ENCODE data around the gene CDK3.

The CDK3 gene

GRCh38 chr17:76050538-76051467 is 50.1 kb downstream of the CDK3 start:
- TF ChIP-seq POLR2A (IDR thresholded peaks at IDR 0.05; ENCODE audit: extremely low read depth, insufficient read length) (no peak), MYC (IDR thresholded peaks at IDR 0.05; ENCODE audit: low read depth, low read length) (no peak), CTCF (IDR thresholded peaks at IDR 0.05; ENCODE audit: low read depth, low read length) (no peak)
- TF ChIP-seq, protein P1, sequence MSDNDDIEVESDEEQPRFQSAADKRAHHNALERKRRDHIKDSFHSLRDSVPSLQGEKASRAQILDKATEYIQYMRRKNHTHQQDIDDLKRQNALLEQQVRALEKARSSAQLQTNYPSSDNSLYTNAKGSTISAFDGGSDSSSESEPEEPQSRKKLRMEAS (IDR thresholded peaks at IDR 0.05; ENCODE audit: low read depth, low read length) = no peak
- DNase-seq (ENCODE audit: low read depth) = no peak

GRCh38 chr17:76051561-76051960 is 50.9 kb downstream of the CDK3 start:
- DNase-seq (ENCODE audit: low read depth) = no peak
- H3K4me3 ChIP-seq (ENCODE audit: low read depth, low read length) = no peak overlapping the region
- TF ChIP-seq MYC (IDR thresholded peaks at IDR 0.05; ENCODE audit: low read depth, low read length) (no peak), CTCF (IDR thresholded peaks at IDR 0.05; ENCODE audit: low read depth, low read length) (no peak), POLR2A (IDR thresholded peaks at IDR 0.05; ENCODE audit: extremely low read depth, insufficient read length) (no peak)

More at GRCh38 chr17:76050538-76051467, 50.1 kb downstream of the CDK3 start:
- no peak overlapping the region for H3K4me3 ChIP-seq (ENCODE audit: low read depth, low read length)

DNA sequence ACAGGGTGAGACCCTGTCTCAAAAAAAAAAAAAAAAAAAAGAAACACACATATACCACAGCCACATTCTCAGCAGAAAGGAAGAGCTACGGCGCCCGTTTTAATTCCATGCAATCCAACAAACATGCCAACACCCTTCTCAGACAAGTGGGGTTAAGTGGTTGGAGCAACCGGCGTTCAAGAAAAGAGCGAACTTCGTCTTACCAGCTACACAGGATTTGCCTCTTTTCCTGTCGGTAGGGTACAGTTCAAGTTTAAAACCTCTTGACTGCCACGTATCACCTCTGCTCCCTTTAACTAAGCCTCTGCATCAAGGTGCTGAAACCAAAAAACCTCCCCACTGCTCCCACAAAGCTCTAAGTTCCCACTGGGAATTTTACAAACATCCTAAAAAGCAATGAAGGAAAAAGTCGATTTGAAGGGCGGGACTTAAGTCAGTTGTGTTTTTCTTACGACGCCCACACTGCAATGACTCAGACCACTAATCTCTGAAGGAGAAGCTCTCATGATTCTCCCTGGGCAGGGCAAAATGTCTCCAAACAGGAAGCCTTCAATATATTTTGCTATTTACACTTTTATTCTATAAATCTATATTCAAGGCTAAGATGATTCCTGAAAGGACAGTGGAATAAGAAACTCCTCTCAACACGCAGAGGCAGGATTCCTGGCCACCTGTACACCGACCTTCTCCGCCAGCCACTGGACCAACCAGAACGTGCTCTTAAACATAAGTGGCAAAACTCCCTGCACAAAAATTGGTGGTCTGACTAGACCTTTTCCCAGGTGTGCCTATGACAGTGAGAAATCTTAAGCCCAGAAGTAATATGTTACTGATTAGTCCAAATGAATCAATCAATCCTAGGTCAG is 52.8 kb downstream of the CDK3 start:
- peak; percentile 42 for DNase-seq (ENCODE audit: low read depth)
- no peak for TF ChIP-seq MYC (IDR thresholded peaks at IDR 0.05; ENCODE audit: low read depth, low read length)
- TF ChIP-seq, protein P1 (IDR thresholded peaks at IDR 0.05; ENCODE audit: low read depth, low read length) = no peak
- no peak for TF ChIP-seq CTCF (IDR thresholded peaks at IDR 0.05; ENCODE audit: low read depth, low read length)
- TF ChIP-seq POLR2A (IDR thresholded peaks at IDR 0.05; ENCODE audit: extremely low read depth, insufficient read length) = no peak
- H3K4me3 ChIP-seq (ENCODE audit: low read depth, low read length) = no peak overlapping the region

DNA sequence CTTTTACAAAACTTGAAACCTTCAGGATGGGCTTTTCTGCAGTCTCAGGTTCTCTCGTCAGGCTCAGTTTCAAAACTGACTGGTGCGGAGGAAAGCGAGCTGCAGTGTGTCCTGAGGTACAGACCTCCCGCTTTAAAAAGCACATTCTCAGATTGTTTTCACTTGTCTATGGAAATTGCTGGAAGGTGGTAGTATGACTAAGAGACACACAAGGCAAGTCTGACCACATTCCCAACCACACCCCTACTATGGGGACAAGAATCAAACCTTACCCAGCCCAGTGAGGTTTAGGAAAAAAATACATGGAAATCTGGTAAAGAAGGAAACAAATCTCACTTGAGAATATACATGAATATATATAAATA is 53.4 kb downstream of the CDK3 start:
- TF ChIP-seq, protein P1 (IDR thresholded peaks at IDR 0.05; ENCODE audit: low read depth, low read length) = no peak
- TF ChIP-seq MYC (IDR thresholded peaks at IDR 0.05; ENCODE audit: low read depth, low read length) = no peak
- no peak for TF ChIP-seq CTCF (IDR thresholded peaks at IDR 0.05; ENCODE audit: low read depth, low read length)
- no peak for TF ChIP-seq POLR2A (IDR thresholded peaks at IDR 0.05; ENCODE audit: extremely low read depth, insufficient read length)
- no peak overlapping the region for H3K4me3 ChIP-seq (ENCODE audit: low read depth, low read length)
- no peak for DNase-seq (ENCODE audit: low read depth)

Measured in NB4 (cell line).